GM23248 (cell line): ENCODE data around the gene GALNT8. TPM values are rescaled to one million over a fixed set of nuclear protein-coding genes. Genes with fewer than 3 reads are reported as not detected.
"Not testable (repeated sequence)": the region's sequence is repeated elsewhere in the genome, so short reads cannot be mapped to it uniquely, and the experiment has no call there.

Experiments used
- DNase-seq: peaks from one replicate; pipeline ENCODE4 v3.0.0-alpha.2; 2015
- H2AFZ ChIP-seq: fragments of 200-600 bp; sonication (generic); 2 replicates; pipeline ENCODE4 v1.6.1; 2016; ENCODE audit warnings: antibody characterized with exemption
- H3F3A ChIP-seq: fragments of 200-600 bp; sonication (generic); 2 replicates; pipeline ENCODE4 v1.6.1; 2016; ENCODE audit warnings: mild to moderate bottlenecking, antibody characterized with exemption, mixed run types; ENCODE audit not compliant: insufficient read depth
- H3K27ac ChIP-seq: fragments of 200-600 bp; sonication (generic); 2 replicates; pipeline ENCODE4 v1.5.1; 2016; ENCODE audit warnings: mild to moderate bottlenecking
- H3K27me3 ChIP-seq: fragments of 200-600 bp; sonication (generic); replicated peaks from 2 replicates; pipeline ENCODE4 v1.6.1; 2016; ENCODE audit warnings: mild to moderate bottlenecking; ENCODE audit not compliant: insufficient read depth
- H3K36me3 ChIP-seq: fragments of 200-600 bp; sonication (generic); 2 replicates; pipeline ENCODE4 v1.6.1; 2016; ENCODE audit warnings: low read depth, mild to moderate bottlenecking
- H3K4me1 ChIP-seq: fragments of 200-600 bp; sonication (generic); 2 replicates; pipeline ENCODE4 v1.6.1; 2016; ENCODE audit warnings: mild to moderate bottlenecking; ENCODE audit not compliant: insufficient read depth
- H3K4me2 ChIP-seq: fragments of 200-600 bp; sonication (generic); one replicate; pipeline ENCODE4 v1.6.1; 2016; ENCODE audit warnings: mild to moderate bottlenecking; ENCODE audit not compliant: unreplicated experiment
- H3K4me3 ChIP-seq: fragments of 200-600 bp; sonication (generic); 2 replicates; pipeline ENCODE4 v1.5.1; 2016; ENCODE audit warnings: mild to moderate bottlenecking
- H3K79me2 ChIP-seq: fragments of 200-600 bp; sonication (generic); 2 replicates; pipeline ENCODE4 v1.6.1; 2016; ENCODE audit warnings: mild to moderate bottlenecking; ENCODE audit not compliant: insufficient read depth
- H3K9ac ChIP-seq: fragments of 200-600 bp; sonication (generic); 2 replicates; pipeline ENCODE4 v1.6.1; 2016; ENCODE audit warnings: mild to moderate bottlenecking
- H3K9me2 ChIP-seq: fragments of 200-600 bp; sonication (generic); 2 replicates; pipeline ENCODE4 v1.6.1; 2016; ENCODE audit warnings: mixed run types, mild to moderate bottlenecking, moderate library complexity; ENCODE audit not compliant: insufficient read depth
- H3K9me3 ChIP-seq: fragments of 200-600 bp; sonication (generic); one replicate; pipeline ENCODE4 v1.6.1; 2017; ENCODE audit warnings: low read depth
- H4K20me1 ChIP-seq: fragments of 200-600 bp; sonication (generic); 2 replicates; pipeline ENCODE4 v1.6.0; 2016; ENCODE audit not compliant: insufficient read depth
- EZH2 ChIP-seq: fragments of 200-600 bp; sonication (generic); IDR thresholded peaks from 2 replicates; pipeline ENCODE4 v1.6.1; 2018; ENCODE audit warnings: antibody characterized with exemption, mild to moderate bottlenecking; ENCODE audit not compliant: insufficient read depth, poor library complexity, severe bottlenecking
- EZH2phosphoT487 ChIP-seq: fragments of 200-600 bp; sonication (generic); IDR thresholded peaks from 2 replicates; pipeline ENCODE4 v1.6.1; 2018; ENCODE audit warnings: antibody characterized with exemption, moderate library complexity, mild to moderate bottlenecking, low read depth; ENCODE audit not compliant: insufficient read depth
- WGBS, 2 experiments: methylation state at CpG; one replicate each; pipeline ENCODE4 v1.1.6; 2015 to 2017; ENCODE audit warnings: low lambda C conversion rate in 2 of 2, low coverage in 1 of 2; ENCODE audit errors: missing lambda C conversion rate in 2 of 2; 5-methylcytosine and 5-hydroxymethylcytosine counted together
- in situ Hi-C: fragments of 300-500 bp; cut with MboI; formaldehyde crosslinking; loops from 2 replicates; pipeline ENCODE4 v1.15.0; 2020
- polyA plus RNA-seq: library from polyadenylated mRNA; unstranded; fragments of >200 nt; fragmentation: Nextera tagmentation; extraction: Ambion mirVana; gene quantifications from 2 replicates; pipeline ENCODE4 v1.2.1, GENCODE V29; 2016
- total RNA-seq: library from RNA; depleted of rRNA; stranded (reverse); fragments of >200 nt; shearing (Covaris generic); gene quantifications from 2 replicates; pipeline ENCODE4 v1.2.3, GENCODE V29; 2014

GALNT8 gene
- total and polyA plus RNA-seq, 2 experiments from 2014 or later = not detected

DNA sequence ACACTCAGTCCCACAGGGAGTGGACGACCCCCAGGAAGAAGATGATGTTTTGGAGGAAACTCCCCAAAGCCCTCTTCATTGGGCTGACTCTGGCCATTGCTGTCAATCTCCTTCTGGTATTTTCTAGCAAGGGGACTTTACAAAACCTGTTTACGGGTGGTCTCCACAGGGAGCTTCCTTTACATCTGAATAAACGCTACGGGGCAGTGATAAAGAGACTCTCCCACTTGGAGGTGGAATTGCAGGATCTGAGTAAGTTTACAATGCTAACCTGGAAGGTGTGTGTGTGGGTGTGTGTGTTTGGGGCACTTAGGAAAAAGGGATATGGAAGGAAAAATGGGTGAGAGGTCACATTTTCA, 416 bp downstream of the GALNT8 start:
- Histone ChIP-seq H3K27ac (no peak overlapping the region), H3K9me2 (no peaks in the 10 kb centered on the region), H3K9me3 (no peaks in the 10 kb centered on the region), H3K27me3 (peaks cover 3% of the 10 kb centered on the region; the same call in 1 of the 2 replicates), H2AFZ (no peak overlapping the region), H4K20me1 (no peaks in the 10 kb centered on the region), H3F3A (no peaks in the 10 kb centered on the region), H3K79me2 (no peaks in the 10 kb centered on the region), H3K4me3 (no peak overlapping the region), H3K36me3 (no peaks in the 10 kb centered on the region), H3K9ac (no peak overlapping the region), H3K4me1 (no peaks in the 10 kb centered on the region), H3K4me2 (no peak overlapping the region)
- in situ Hi-C loops = no loop called here
- no peak for DNase-seq
- TF ChIP-seq EZH2phosphoT487 = no peak
- TF ChIP-seq EZH2 = no peak
- 3 to 13% methylated on average over 4 of the region's 4 CpGs for WGBS, 2 experiments

DNA sequence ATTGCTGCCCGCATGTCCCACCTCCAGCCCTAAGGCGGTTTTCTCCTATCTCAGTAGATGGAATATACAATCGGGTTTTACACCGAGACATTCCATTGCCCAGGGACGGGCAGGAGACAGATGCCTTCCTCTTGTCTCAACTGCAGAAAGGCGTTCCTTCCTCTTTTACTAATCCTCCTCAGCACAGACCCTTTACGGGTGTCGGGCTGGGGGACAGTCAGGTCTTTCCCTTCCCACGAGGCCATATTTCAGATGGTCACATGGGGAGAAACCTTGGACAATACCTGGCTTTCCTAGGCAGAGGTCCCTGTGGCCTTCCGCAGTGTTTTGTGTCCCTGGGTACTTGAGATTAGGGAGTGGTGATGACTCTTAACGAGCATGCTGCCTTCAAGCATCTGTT, 1.4 kb downstream of the GALNT8 start:
- H2AFZ ChIP-seq, H3F3A ChIP-seq, H3K9me3 ChIP-seq, H3K4me3 ChIP-seq, H3K4me1 ChIP-seq, in situ Hi-C loops, H4K20me1 ChIP-seq, H3K27me3 ChIP-seq, H3K36me3 ChIP-seq, H3K4me2 ChIP-seq, H3K79me2 ChIP-seq, H3K9me2 ChIP-seq, DNase-seq, H3K9ac ChIP-seq, H3K27ac ChIP-seq: not testable (repeated sequence)
- 37 to 44% methylated on average over 11 of the region's 11 CpGs for WGBS, 2 experiments

DNA sequence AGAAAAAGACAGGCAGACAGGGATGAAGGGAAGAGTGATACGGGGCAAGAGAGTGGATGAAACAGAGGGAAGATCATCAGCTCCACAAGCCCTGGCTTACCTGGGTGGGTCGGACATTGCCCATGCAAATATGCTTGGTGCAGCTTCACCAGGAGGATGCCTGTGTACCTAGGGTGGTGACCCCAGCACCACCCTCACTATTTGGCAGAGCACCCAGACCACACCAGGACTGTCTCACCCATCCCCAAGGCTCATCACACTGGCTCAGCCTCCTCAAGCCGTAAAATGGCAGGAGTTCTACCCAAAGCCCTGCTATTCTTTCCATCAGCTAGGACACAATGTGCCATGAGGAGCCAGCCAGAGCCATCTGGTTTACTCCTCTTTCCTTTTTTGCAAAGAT, 3.0 kb downstream of the GALNT8 start:
- Histone ChIP-seq H3K4me1 (no peaks in the 10 kb centered on the region), H3F3A (no peaks in the 10 kb centered on the region), H2AFZ (no peak overlapping the region), H3K9me2 (no peaks in the 10 kb centered on the region), H3K9ac (no peak overlapping the region), H3K4me2 (no peak overlapping the region), H3K27me3 (peaks cover 3% of the 10 kb centered on the region; the same call in 1 of the 2 replicates), H3K27ac (no peak overlapping the region), H4K20me1 (no peaks in the 10 kb centered on the region), H3K9me3 (no peaks in the 10 kb centered on the region), H3K79me2 (no peaks in the 10 kb centered on the region), H3K36me3 (no peaks in the 10 kb centered on the region), H3K4me3 (no peak overlapping the region)
- in situ Hi-C loops = no loop called here
- WGBS, 2 experiments = 59 to 61% methylated on average over 3 of the region's 3 CpGs
- DNase-seq = no peak
- TF ChIP-seq EZH2phosphoT487 = no peak

DNA sequence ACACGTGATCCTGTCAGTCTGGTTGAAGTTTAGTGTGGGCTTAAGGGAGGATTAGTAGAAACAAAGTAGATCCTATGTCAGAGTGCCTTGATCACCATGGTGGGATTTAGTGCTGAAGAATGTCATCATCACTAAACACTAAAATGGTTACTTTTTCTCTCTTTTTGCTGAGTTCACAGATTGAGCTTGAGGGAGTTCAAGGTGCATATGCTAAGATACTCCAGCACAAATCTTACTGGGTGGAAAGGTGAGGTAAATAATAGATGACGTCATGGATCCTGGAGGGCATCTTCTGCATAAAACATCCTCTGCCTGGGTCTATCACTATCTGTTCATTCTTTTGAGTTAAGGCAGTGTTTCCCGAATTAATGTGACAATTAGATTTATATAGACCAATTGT, 4.9 kb downstream of the GALNT8 start:
- 50 to 52% methylated on average over 3 of the region's 3 CpGs for WGBS, 2 experiments

DNA sequence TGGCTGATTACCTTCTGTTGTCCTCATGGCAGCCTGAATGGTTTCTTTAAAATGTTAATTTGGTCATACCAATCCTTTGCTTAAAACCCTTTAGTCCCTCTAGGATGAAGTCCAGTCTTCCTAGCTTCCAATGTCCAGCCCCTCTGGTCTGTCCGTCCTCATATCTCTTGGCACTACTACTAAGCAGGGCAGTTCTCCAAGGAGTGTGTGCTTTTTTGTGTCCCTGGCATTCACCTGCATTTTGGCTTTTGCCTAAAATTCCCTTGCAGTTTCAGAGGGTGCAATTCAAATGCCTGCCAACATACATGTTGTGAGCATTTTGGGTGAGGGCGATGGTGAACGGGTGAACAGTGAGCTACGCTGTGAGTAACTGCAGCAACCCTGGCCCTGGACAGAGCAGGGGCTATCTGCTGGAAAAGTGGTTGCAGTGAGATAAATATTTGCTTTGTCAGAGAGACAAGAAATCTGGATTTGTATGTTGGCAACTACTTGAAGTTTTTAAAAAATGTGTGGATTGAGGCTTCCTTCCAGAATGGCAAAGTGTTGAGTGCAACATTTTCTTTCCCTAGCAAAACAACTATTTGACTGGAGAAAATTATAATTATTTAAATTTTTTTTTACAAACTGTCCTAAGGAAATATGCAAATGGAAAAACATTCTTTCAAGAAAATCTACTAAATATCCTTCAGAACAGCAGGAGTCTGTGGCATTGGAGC, 14.6 kb downstream of the GALNT8 start:
- no peaks in the 10 kb centered on the region for H3K9me2 ChIP-seq

More for the DNA sequence above, 4.9 kb downstream of the GALNT8 start:
- in situ Hi-C loops = no loop called here
- DNase-seq = no peak
- H3K27ac ChIP-seq = no peak overlapping the region
- no peaks in the 10 kb centered on the region for H4K20me1 ChIP-seq
- H3K4me1 ChIP-seq = no peaks in the 10 kb centered on the region
- H3K27me3 ChIP-seq = 0 out of 2 replicates have a peak, but pooled peaks cover 3% of the 10 kb centered on the region
- no peaks in the 10 kb centered on the region for H3K9me2 ChIP-seq
- no peak overlapping the region for H3K9ac ChIP-seq
- no peak overlapping the region for H3K4me3 ChIP-seq
- H3K4me2 ChIP-seq = no peak overlapping the region
- no peaks in the 10 kb centered on the region for H3F3A ChIP-seq
- H3K79me2 ChIP-seq = no peaks in the 10 kb centered on the region
- no peak overlapping the region for H2AFZ ChIP-seq
- H3K9me3 ChIP-seq = no peaks in the 10 kb centered on the region
- TF ChIP-seq EZH2phosphoT487 = no peak
- no peak for TF ChIP-seq EZH2
- H3K36me3 ChIP-seq = no peaks in the 10 kb centered on the region

More for the DNA sequence above, 14.6 kb downstream of the GALNT8 start:
- Histone ChIP-seq H3K27ac (no peak overlapping the region), H3K4me2 (no peak overlapping the region), H3K36me3 (no peaks in the 10 kb centered on the region), H4K20me1 (no peaks in the 10 kb centered on the region), H3K9me3 (no peaks in the 10 kb centered on the region), H2AFZ (no peak overlapping the region), H3K27me3 (no peaks in the 10 kb centered on the region), H3K4me1 (no peaks in the 10 kb centered on the region), H3K9ac (no peak overlapping the region), H3K79me2 (no peaks in the 10 kb centered on the region), H3F3A (no peaks in the 10 kb centered on the region), H3K4me3 (no peak overlapping the region)
- in situ Hi-C loops = no loop called here
- 19 to 22% methylated on average over 4 of the region's 4 CpGs for WGBS, 2 experiments
- no peak for TF ChIP-seq EZH2
- no peak for TF ChIP-seq EZH2phosphoT487
- DNase-seq = no peak
